ENCODE results near the gene MATN1.

Gene MATN1

DNA sequence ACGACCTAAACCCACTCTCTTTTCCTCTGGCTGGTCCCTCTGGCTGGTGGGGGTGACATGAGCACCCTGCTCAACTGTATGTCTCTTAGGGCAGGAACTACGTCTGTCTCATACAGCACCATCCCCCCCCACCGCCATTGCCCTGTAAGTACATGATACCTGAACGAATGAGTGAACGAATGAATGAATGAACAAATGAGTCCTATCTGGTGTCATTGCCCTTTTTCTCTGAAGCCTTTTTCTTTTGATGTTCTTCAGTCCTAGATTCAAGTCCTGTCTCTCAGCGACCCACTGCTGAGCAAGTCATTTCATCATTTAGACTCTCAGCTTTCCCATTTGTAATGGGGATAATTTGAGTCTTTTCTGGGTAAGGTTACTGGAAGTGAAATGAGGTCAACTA lies 10.8 kb downstream of the MATN1 start:
- Histone ChIP-seq H3K4me1 (ENCODE audit: insufficient read depth, low read length, severe bottlenecking) (no peaks in the 10 kb centered on the region), H3K27me3 (ENCODE audit: insufficient read depth, low read length) (no peaks in the 10 kb centered on the region), H3K79me2 (ENCODE audit: insufficient read depth, low read length) (no peaks in the 10 kb centered on the region), H3F3A (ENCODE audit: insufficient read depth, low read length) (no peaks in the 10 kb centered on the region), H4K20me1 (ENCODE audit: insufficient read depth, low read length) (no peaks in the 10 kb centered on the region), H3K36me3 (ENCODE audit: insufficient read depth, low read length) (no peaks in the 10 kb centered on the region), H3K9ac (ENCODE audit: low read length) (no peak overlapping the region), H3K9me2 (ENCODE audit: low read depth, low read length) (no peaks in the 10 kb centered on the region), H3K27ac (ENCODE audit: low read depth, low read length, poor library complexity, severe bottlenecking) (no peak overlapping the region), H3K9me3 (ENCODE audit: low read length) (peaks cover 4% of the 10 kb centered on the region; the same call in 1 of the 2 replicates), H3K4me2 (ENCODE audit: low read length) (no peak overlapping the region), H3K4me3 (ENCODE audit: low read depth, low read length, poor library complexity, severe bottlenecking) (no peak overlapping the region), H2AFZ (ENCODE audit: low read length) (no peak overlapping the region)
- TF ChIP-seq EZH2 (IDR thresholded peaks at IDR 0.05; ENCODE audit: borderline replicate concordance, low read length): no peak
- TF ChIP-seq, protein P1, sequence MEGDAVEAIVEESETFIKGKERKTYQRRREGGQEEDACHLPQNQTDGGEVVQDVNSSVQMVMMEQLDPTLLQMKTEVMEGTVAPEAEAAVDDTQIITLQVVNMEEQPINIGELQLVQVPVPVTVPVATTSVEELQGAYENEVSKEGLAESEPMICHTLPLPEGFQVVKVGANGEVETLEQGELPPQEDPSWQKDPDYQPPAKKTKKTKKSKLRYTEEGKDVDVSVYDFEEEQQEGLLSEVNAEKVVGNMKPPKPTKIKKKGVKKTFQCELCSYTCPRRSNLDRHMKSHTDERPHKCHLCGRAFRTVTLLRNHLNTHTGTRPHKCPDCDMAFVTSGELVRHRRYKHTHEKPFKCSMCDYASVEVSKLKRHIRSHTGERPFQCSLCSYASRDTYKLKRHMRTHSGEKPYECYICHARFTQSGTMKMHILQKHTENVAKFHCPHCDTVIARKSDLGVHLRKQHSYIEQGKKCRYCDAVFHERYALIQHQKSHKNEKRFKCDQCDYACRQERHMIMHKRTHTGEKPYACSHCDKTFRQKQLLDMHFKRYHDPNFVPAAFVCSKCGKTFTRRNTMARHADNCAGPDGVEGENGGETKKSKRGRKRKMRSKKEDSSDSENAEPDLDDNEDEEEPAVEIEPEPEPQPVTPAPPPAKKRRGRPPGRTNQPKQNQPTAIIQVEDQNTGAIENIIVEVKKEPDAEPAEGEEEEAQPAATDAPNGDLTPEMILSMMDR (IDR thresholded peaks at IDR 0.05; ENCODE audit: low read length): no peak

DNA sequence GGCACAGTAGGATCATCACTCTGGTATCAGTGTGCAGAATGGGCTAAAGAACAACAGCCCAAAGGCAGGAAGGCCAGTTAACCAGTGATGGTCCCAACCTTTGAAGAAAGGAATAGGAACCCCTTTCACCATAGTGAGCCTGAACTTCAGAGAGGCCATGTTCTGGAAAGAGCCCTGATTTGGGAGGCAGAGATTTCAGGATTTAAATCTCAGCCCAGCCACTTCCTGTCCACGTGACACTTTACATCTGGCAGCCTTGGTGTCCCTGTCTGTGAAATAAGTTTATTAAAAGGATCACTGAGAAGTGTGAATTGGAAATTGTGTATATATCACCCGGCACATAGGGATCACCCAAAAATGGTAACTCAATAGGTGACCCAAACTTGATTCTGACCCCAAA lies 13.0 kb downstream of the MATN1 start:
- H3K9ac ChIP-seq (ENCODE audit: low read length): no peak overlapping the region
- H2AFZ ChIP-seq (ENCODE audit: low read length): no peak overlapping the region
- no peak overlapping the region for H3K27ac ChIP-seq (ENCODE audit: low read depth, low read length, poor library complexity, severe bottlenecking)
- no peak overlapping the region for H3K4me2 ChIP-seq (ENCODE audit: low read length)
- H3K9me3 ChIP-seq (ENCODE audit: low read length): peaks cover under 1% of the 10 kb centered on the region; the same call in 1 of the 2 replicates
- H3K79me2 ChIP-seq (ENCODE audit: insufficient read depth, low read length): no peaks in the 10 kb centered on the region
- H3K27me3 ChIP-seq (ENCODE audit: insufficient read depth, low read length): no peaks in the 10 kb centered on the region
- H3F3A ChIP-seq (ENCODE audit: insufficient read depth, low read length): no peaks in the 10 kb centered on the region
- H4K20me1 ChIP-seq (ENCODE audit: insufficient read depth, low read length): no peaks in the 10 kb centered on the region
- no peak overlapping the region for H3K4me3 ChIP-seq (ENCODE audit: low read depth, low read length, poor library complexity, severe bottlenecking)
- no peaks in the 10 kb centered on the region for H3K9me2 ChIP-seq (ENCODE audit: low read depth, low read length)
- TF ChIP-seq EZH2 (IDR thresholded peaks at IDR 0.05; ENCODE audit: borderline replicate concordance, low read length): no peak
- TF ChIP-seq, protein P1 (IDR thresholded peaks at IDR 0.05; ENCODE audit: low read length): no peak
- H3K4me1 ChIP-seq (ENCODE audit: insufficient read depth, low read length, severe bottlenecking): no peaks in the 10 kb centered on the region
- no peaks in the 10 kb centered on the region for H3K36me3 ChIP-seq (ENCODE audit: insufficient read depth, low read length)

DNA sequence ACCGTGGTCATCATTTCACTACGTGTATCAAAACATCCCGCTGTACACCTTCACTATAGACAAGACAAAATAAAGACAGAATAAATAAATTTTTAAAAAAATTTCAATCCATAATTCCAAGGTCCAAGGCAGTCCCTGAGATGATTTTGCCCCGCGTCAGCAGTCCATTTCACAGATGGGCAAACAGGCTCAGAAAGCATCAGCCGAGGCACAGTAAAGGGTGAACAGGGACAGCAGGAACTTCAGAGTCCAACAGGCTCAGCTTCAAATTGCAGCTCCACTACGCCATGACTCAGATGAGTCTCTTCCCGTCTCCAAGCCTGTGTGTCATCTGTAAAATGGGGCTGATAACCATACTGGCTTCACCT lies 15.0 kb downstream of the MATN1 start:
- TF ChIP-seq, protein P1 (IDR thresholded peaks at IDR 0.05; ENCODE audit: low read length): no peak
- TF ChIP-seq EZH2 (IDR thresholded peaks at IDR 0.05; ENCODE audit: borderline replicate concordance, low read length): no peak
- no peaks in the 10 kb centered on the region for H3K4me1 ChIP-seq (ENCODE audit: insufficient read depth, low read length, severe bottlenecking)
- no peaks in the 10 kb centered on the region for H3K9me2 ChIP-seq (ENCODE audit: low read depth, low read length)
- no peaks in the 10 kb centered on the region for H3K9me3 ChIP-seq (ENCODE audit: low read length)
- no peaks in the 10 kb centered on the region for H4K20me1 ChIP-seq (ENCODE audit: insufficient read depth, low read length)
- no peaks in the 10 kb centered on the region for H3K36me3 ChIP-seq (ENCODE audit: insufficient read depth, low read length)
- no peaks in the 10 kb centered on the region for H3F3A ChIP-seq (ENCODE audit: insufficient read depth, low read length)
- no peak overlapping the region for H3K4me2 ChIP-seq (ENCODE audit: low read length)
- H3K4me3 ChIP-seq (ENCODE audit: low read depth, low read length, poor library complexity, severe bottlenecking): no peak overlapping the region
- no peak overlapping the region for H3K9ac ChIP-seq (ENCODE audit: low read length)
- H3K27ac ChIP-seq (ENCODE audit: low read depth, low read length, poor library complexity, severe bottlenecking): no peak overlapping the region
- no peak overlapping the region for H2AFZ ChIP-seq (ENCODE audit: low read length)
- no peaks in the 10 kb centered on the region for H3K27me3 ChIP-seq (ENCODE audit: insufficient read depth, low read length)
- no peaks in the 10 kb centered on the region for H3K79me2 ChIP-seq (ENCODE audit: insufficient read depth, low read length)
